ENCODE data around the gene TCAF1.
"Not testable (repeated sequence)": the region's sequence is repeated elsewhere in the genome, so short reads cannot be mapped to it uniquely, and the experiment has no call there.

The TCAF1 gene

DNA sequence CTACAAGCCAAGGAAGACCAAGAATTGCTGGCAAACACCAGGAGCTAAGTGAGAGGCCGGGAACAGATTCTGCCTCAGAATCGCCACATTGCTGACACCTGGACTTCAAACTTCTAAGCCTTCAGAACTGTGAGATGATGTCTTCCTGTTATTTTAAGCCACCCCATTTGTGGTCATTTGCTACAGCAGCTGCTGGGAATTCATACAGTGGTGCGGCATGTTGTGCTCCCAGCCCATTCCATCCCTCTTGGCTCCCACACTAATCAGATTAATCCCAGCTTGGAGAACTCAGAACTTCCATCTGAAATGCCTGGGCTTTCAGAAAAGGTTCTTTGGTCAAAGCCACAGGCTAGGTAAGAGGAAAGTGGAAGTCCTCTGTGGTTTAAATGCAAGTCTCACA is 24.9 kb downstream of the TCAF1 start:
- intact Hi-C loops (cut with DNase I): no loop called here
- DNase-seq: no peak

DNA sequence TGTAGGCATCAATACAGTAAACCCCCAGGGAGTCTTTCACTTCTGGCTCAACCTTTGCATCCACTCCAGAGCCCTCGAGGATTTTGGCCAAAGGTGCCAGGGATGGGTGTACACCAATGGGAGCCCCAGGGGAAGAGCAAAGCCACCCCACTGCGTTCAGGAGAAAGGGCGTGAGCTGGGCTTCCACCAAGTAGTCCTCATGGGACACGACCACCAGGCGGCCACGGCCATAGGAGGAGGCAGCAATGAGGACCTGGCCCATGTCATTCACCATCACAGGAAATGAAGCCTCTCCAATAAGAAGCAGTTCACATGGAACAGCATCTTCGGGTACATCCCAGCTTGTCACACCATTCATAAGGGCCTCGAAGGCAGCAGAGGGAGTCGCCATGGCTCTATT is 25.8 kb downstream of the TCAF1 start:
- DNase-seq: no peak
- intact Hi-C loops (cut with DNase I): no loop called here

DNA sequence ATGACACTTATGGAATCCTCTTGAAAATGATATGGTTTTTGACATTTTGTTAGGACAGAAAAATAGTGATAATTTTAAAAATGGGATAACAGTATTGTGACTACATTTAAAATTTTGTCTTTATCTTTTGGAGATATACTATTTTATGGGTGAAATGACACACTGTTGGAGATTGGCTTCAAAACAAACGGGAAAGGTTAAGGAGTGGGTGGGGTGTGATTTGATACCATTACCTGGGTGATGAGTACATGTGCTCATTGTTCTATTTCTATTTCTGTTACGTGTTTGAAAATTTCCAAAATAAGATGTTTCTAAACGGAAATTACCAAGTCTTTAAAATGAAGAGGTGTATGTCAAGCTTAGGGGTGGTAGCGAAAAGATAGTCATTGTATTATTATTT is 28.7 kb downstream of the TCAF1 start:
- intact Hi-C loops (cut with DNase I); DNase-seq: not testable (repeated sequence)

DNA sequence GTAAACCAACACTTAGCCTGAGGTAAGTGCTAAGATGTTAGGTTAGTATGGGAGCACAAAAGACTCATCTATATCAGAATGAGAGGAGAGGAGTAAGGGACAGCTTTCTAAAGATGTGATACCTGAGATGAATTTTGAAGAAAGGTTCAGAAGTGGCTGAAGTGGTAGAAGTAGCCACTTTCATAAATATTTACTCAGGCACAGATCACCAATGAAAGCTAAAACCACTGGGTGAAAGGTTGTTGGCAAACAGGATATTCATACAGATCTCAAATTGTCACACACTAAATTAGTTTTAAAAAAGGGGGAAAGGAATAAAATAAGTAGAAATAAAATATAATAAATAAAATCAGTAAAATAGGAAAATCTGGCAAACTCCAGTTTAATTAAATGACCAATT is 30.4 kb downstream of the TCAF1 start:
- DNase-seq; intact Hi-C loops (cut with DNase I): not testable (repeated sequence)

DNA sequence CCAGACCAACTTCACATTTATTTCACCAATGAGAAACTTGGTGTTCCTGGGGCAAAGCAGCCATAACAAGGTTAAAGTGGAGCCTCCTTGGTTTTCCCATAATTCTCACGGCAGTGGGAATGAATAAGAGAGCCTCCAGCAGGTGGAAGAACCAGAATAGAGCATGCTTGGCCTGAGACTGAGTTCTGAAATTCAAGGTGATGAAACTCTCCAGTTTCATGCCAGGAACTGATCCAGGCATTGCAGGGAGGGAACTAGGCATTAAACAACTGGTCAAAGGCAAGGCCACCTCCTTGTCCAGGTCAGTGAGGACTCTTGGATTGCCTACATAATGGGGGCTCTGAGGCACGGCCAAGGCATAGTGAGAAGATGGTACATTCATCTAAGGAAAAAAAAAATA is 44.0 kb downstream of the TCAF1 start:
- DNase-seq; intact Hi-C loops (cut with DNase I): not testable (repeated sequence)

DNA sequence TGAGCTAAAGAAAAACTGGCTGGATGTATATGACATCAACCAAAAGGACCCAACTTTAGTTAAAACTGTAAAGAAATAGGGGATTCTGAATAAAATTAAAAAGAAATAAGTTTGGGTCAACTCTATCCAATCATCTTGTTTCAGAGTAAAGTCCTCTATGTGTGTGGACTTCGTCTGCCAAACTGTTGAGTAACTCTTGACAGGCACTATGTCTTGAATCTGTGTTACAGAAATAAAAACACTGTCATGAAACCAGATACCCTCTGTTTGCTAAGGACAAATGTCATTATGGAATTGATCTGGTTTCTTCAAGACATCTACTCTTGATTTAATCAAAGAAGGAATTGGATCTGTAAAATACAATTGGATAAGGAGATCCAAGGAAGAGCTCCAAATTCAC is 46.5 kb downstream of the TCAF1 start:
- DNase-seq; intact Hi-C loops (cut with DNase I): not testable (repeated sequence)

DNA sequence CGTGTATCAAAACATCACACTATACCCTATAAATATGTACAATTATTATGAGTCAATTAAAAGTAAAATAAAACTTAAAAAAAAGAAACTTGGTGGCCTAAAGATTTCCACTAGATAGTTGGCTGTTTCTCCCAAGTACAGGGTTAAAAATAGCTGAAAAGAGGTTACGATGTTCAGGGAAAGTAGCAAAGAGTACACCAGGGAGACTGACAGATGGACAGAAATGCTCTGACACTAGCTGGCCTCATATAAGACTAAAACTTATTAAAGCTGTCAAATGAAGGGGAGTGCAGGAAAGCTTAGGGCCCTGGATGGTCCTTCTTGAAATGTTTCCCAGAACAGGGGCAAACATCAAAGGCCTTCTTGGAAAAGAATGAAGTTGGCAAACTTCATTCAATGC is 51.3 kb downstream of the TCAF1 start:
- DNase-seq: no peak
- intact Hi-C loops (cut with DNase I): no loop called here

DNA sequence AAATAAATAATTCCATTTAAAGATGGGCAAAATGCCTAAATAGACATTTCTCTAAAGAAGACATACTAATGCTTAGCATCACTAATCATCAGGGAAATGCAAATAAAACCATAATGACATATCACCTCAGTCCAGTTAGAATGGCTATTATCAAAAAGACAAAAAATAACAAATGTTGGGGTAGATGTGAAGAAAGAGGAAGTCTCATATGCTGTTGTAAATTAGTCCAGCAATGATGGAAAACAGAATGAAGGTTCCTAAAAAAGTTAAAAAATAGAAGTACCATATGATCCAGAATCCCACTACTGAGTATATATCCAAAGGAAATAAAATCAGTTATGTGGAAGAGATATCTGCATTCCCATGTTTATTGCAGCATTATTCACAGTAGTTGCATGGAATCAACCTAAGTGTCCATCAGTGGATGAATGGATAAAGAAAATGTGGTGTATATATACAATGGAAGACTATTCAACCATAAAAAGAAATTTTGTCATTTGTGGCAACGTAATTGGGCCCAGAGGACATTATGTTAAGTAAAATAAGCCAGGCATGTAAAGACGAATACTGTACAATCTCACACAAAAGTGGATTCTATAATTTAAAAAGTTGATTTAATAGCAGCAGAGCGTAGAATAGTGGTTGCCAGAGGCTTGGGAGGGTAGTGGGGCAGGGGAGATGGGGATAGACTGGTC is 52.0 kb downstream of the TCAF1 start:
- intact Hi-C loops (cut with DNase I): no loop called here

DNA sequence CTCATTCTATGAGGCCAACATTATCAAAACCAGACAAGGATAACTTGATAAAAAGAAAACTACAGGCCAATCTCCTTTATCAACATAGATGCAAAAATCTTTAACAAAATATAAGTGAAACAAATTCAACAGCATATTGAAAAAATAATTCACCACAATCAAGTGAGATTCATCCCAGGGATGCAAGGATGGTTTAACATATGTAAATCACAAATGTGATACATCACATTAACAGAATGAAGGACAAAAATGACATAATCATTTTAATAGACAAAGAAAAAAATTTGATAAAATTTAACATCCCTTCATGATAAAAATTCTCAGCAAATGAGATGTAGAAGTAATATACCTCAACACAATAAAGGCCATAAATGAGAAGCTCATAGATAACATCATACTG is 53.8 kb downstream of the TCAF1 start:
- intact Hi-C loops (cut with DNase I): no loop called here
- no peak for DNase-seq

More for the DNA sequence above, 52.0 kb downstream of the TCAF1 start:
- peak in 1 of 42 donors; percentile 2 for DNase-seq

DNA sequence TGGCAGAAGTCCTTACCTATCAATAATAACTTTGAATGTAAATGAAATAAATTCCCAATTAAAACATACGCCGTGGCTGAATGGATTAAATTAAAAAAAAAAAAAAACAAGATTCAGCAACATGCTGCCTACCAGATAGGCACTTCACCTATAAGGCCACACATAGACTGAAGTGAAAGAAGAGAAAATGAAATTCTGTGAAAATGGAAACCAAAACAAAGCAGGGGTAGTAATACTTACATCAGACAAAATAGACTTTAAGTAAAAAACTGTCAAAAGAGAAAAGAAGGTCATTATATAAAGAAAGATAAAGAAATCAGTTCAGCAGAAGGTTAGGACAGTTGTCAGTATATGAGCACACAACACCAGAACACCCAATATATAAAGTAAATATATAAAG is 55.3 kb downstream of the TCAF1 start:
- intact Hi-C loops (cut with DNase I): no loop called here
- DNase-seq: no peak

DNA sequence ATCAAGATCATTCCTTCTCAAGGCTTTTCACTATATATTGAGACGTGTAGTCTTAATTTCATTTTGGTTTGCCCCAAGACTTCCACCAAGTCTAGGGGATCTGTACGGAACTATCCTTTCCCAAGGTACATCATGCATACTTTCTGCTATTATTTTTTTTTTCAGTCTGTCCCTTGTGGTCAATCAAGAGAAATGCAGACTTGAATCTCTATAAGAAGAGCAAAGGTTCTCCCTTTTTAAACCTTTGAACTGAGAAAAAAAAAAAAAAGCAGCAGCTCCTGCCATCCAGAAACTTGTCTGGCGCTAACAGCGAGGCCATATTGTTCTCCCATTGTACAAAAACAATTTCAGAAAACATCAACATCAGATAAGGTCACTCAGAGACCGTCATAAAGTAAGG is 60.3 kb downstream of the TCAF1 start:
- intact Hi-C loops (cut with DNase I); DNase-seq: not testable (repeated sequence)

DNA sequence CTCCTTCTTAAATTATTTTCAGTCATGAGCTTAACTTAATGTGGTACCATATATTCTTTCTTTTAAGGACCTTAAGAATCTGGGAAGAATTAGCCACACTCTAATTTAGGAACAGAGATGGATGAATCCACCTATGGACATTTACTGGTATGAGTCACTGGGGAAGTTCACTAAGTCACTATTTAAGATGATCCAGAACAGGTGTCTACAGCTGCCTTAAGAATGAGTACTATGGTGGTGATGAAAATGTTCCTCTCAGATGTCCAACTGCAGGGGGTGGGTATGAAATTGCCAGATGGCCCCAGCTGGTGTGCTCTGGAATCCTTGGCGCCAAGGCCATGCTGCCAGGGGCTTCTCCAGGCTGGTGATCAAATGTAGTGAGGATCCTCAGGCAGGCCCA is 61.9 kb downstream of the TCAF1 start:
- DNase-seq; intact Hi-C loops (cut with DNase I): not testable (repeated sequence)

DNA sequence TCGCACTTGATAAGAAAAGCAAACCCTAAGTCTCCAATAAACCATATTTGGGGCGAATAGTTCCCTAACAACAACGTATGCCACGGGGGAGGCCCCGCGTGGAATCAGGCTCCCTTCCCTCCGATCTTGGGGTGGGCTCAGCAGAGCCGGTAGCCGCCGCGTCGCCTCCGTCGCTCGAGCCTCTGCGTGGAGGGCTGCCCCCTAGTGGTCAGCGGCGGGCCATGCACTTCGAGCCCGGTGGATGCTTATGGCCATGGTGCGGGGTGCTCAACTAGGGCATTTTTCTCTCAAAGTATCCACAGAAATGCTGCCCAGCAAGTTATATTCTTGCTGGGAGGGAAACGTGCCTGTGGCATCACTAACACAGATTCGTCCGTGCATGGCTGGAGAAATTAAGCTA is 64.8 kb downstream of the TCAF1 start:
- peak; percentile 63 to 98 (median 94) for DNase-seq
- intact Hi-C loops (cut with DNase I): not testable (repeated sequence)

DNA sequence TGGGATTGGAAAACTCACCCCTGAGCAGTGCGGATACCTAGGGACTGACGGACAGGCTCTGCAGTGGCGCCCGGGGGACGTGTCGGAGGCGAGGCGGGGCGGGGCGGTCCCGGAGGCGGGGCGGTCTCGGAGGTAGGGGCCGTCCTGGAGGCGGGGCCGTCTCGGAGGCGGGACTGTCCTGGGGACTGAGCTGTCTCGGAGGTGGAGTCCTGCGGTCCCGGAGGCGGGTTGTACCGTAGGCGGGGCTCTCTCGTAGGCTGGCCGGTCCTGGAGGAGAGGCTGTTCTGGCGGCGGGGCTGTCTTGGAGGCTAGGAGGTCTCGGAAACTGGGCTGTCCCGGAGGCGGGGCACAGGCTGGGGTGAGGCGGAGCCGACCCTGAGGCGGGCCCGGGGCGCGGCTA is 65.4 kb downstream of the TCAF1 start:
- peak in 41 of 42 donors; percentile 83 to 98 (median 94) for DNase-seq
- intact Hi-C loops (cut with DNase I): not testable (repeated sequence)

DNA sequence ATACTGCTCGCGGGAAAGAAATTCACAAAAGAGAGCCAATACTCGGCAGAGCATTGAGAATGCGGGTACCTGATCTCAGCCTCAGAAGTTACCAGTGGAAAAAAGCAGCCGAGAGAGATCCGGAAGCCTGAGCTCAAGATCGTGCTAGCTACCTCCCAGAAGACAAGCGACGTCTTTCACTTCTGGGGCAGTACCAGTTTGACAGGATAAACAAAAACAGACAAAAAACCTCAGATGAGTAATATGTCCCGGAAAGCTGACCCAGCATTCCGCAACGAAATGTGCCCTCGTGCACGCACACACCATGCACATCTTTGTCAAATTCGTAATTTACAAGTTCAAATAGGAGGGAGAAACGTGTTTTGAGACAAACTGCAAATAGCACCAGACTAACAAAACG is 65.9 kb downstream of the TCAF1 start:
- intact Hi-C loops (cut with DNase I); DNase-seq: not testable (repeated sequence)

DNA sequence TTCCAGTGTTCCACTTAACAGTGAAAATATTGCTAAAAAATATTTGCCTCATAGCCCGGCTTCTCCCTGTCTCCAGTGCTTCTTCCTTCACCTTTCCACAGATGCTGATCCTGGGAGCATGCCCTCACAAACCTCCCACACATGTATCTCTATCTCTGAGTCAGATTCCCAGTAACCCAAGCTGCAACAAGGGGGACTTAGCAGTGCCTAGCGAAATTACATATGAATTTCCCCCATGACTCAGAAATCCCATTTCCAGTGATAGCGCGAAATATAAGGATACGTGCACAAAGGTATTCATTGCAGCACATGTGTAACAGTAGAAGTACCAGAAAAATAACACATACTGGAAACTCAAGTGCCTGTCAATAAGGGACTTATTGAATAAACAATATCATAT is 75.4 kb downstream of the TCAF1 start:
- intact Hi-C loops (cut with DNase I); DNase-seq: not testable (repeated sequence)

DNA sequence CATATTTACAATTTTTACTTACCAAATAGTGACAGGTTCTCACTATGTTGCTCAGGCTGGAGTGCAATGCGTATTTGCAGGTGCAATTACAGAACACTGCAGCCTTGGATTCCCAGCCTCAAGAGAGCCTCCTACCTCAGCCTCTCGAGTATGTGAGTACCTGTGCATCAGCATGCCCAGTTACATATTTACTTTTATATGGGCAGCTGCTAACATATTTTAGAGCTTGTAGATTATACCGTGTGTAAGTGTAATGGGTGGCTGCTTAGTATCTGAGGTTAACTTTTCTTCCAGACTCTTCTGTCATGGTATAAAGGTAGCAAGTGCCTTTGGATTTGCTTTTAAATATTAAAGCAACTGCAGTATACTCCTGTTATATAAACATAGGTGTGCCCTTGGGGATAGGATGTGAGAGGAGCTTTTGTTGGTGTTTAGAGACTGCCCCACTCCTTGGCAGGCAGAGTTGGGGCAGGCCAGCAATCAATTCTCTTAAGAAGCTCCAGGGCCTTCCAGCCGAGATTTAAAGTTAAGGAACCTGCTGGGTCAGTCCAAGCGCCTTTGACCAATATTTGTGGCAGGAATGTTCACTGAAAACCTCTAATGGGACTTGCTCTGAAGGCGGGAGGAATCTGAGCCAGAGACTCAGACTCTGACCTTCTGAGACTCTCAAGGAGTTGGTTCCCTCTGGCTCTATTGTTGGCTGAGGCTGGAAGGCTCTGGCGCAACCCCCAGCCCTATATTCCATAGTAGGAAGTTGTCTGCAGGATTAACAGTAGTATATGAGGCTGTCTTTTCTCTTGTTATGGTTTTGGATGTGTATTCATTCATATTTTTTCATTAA is 77.5 kb downstream of the TCAF1 start:
- DNase-seq; intact Hi-C loops (cut with DNase I): not testable (repeated sequence)

DNA sequence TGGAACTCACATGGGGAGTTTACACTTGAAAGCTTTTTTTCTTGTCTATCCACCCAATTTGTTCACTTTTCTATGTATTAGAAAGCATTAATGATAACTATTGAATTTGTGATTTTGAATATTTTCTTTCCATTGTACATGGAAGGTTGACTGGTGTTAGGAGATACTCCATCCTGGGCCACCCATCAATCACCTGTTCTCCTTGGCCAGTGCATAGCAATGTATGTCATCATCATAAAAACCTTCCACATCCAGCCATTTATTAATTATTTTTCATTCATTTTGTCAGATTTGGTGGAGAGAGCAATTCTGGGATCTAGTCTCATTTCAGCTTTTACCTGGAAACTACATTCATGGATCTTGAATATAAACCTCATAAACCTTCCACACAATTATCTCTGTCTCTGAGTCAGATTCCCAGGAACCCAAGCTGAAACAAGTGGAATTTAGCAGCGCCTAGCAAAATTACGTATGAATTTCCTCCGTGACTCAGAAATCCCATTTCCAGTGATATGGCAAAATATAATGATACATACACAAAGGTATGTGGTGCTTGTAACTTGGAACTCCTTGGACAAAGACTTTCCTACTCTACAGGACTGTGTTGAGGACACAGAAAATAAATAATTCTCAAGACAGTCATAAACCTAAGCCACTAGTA is 78.2 kb downstream of the TCAF1 start:
- DNase-seq; intact Hi-C loops (cut with DNase I): not testable (repeated sequence)

DNA sequence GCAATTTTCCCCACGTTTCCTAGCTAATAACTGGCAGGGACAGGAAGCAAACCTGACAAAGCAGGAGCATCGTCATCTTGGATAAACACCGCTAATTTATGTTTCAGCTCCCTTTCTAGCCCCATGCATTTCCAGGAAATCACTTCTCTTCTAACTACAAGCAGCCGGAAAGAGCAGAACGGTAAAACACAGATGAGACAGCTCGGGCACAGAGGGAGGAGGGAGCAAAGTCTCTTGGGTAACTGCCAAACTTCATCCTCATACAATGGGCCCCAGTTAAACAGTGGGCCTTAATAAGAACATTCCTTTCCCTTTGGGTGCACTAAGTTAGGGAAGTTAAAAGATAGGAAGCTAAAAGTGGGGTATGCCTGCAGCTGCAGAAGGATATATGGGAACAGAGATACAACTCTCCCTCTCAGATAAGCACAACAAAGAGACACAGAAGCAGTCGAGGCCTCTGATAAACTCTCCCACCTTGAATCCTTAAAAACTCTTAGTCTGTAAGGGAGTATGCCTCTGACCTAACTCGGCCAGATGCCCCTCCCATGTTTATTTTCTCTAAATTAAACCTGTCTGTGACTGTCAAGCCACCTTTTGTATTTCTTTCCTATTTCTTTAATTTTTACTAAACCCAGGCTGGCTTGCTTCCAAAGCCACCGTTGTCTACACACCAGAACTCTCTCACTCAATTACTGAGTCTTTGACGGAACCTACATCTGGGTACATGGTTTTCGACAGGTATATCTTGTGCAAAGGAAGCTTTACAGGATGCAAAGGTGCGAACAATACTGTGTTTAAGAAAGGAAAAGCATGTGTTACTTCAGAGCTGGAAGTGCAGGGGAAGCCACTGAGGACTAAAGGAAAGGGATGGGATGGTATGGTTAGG is 80.3 kb downstream of the TCAF1 start:
- DNase-seq; intact Hi-C loops (cut with DNase I): not testable (repeated sequence)

All from head of caudate nucleus (tissue), 42 donors.